Panc1 (cell line): Measurements from ENCODE around the gene SETDB1. TPM values are rescaled to one million over a fixed set of nuclear protein-coding genes. Genes with fewer than 3 reads are reported as not detected.

ENCODE experiments used
- ATAC-seq: fragments of 200-7000 bp; cut with Tn5 transposase; 2 replicates; pipeline ENCODE4 v1.9.1; 2020; ENCODE audit warnings: mild to moderate bottlenecking, moderate library complexity
- BruUV-seq: library from RNA; stranded (reverse); fragments of 400-500 nt; replicated peaks from 2 replicates; lab custom pipeline; 2021; lab: Mats Ljungman, UMichigan
- CTCF ChIA-PET: fragments of 300-600 bp; sonication (Branson Sonifier 250); formaldehyde crosslinking; loops from one replicate; lab custom pipeline; 2022; ENCODE audit warnings: antibody characterized with exemption; lab: Charles Lee
- POLR2A ChIA-PET: fragments of 300-600 bp; sonication (Branson Sonifier 250); formaldehyde crosslinking; loops from one replicate; lab custom pipeline; 2022; ENCODE audit warnings: antibody characterized with exemption; lab: Charles Lee
- DNase-seq: peaks from one replicate; pipeline ENCODE4 v3.0.0-alpha.2; 2010; ENCODE audit warnings: low read depth, low spot score
- H3K27ac ChIP-seq: 2 replicates; pipeline ENCODE4 v1.5.1; 2011; ENCODE audit warnings: mild to moderate bottlenecking, low read length, inconsistent platforms
- H3K27me3 ChIP-seq: fragments of 200-500 bp; sonication (Bioruptor generic); 2 replicates; pipeline ENCODE4 v1.6.0; 2014; ENCODE audit warnings: low read length, inconsistent platforms; ENCODE audit not compliant: control insufficient read depth, insufficient read depth
- H3K36me3 ChIP-seq: fragments of 200-500 bp; sonication (Bioruptor generic); 2 replicates; pipeline ENCODE4 v1.5.1; 2014; ENCODE audit warnings: inconsistent platforms, mild to moderate bottlenecking, low read length, moderate library complexity; ENCODE audit not compliant: control insufficient read depth, insufficient read depth
- H3K4me1 ChIP-seq: 2 replicates; pipeline ENCODE4 v1.5.1; 2011; ENCODE audit warnings: inconsistent platforms, mild to moderate bottlenecking, low read length, moderate library complexity; ENCODE audit not compliant: control insufficient read depth, insufficient read depth
- H3K4me3 ChIP-seq, 2 experiments: 2 replicates each; pipeline ENCODE4 v1.5.1; 2011 to 2012; ENCODE audit warnings: low read depth in 2 of 2, low read length in 2 of 2, mild to moderate bottlenecking in 2 of 2, inconsistent platforms in 1 of 2, moderate library complexity in 1 of 2
- H3K9me3 ChIP-seq: fragments of 200-500 bp; sonication (Bioruptor generic); 2 replicates; pipeline ENCODE4 v1.5.1; 2014; ENCODE audit warnings: low read depth, mild to moderate bottlenecking, inconsistent platforms, low read length, moderate library complexity; ENCODE audit not compliant: control insufficient read depth, insufficient read depth
- CTCF ChIP-seq: fragments of 450-650 bp; IDR thresholded peaks from 2 replicates; pipeline ENCODE4 v1.5.1; 2017; ENCODE audit warnings: mild to moderate bottlenecking
- POLR2AphosphoS5 ChIP-seq: IDR thresholded peaks from 2 replicates; pipeline ENCODE4 v1.6.1; 2012; ENCODE audit warnings: mild to moderate bottlenecking, low read depth, low read length, moderate library complexity
- REST ChIP-seq, 2 experiments: IDR thresholded peaks; 2 replicates each; pipeline ENCODE4 v1.6.1; 2011 to 2012; ENCODE audit warnings: low read depth in 2 of 2, control low read depth in 1 of 2, low read length in 1 of 2, mild to moderate bottlenecking in 1 of 2, moderate library complexity in 1 of 2; ENCODE audit not compliant: insufficient read depth in 1 of 2
- SIN3A ChIP-seq: IDR thresholded peaks from 2 replicates; pipeline ENCODE4 v1.6.1; 2012; ENCODE audit warnings: low read depth, mild to moderate bottlenecking, low read length, moderate library complexity, borderline replicate concordance; ENCODE audit not compliant: insufficient read depth
- TCF7L2 ChIP-seq: IDR thresholded peaks from 2 replicates; pipeline ENCODE4 v1.6.1; 2011; ENCODE audit warnings: mild to moderate bottlenecking, low read depth, low read length, inconsistent platforms
- in situ Hi-C: cut with HindIII; loops from 2 replicates; pipeline ENCODE4 v1.10.0; 2016; ENCODE audit warnings: low sequenced_read_pairs, low pct_unique_long_range_greater_than_20kb
- intact Hi-C: fragments of 100-400 bp; cut with micrococcal nuclease; formaldehyde crosslinking; loops from one replicate; pipeline ENCODE4 v1.10.0; 2022; ENCODE audit not compliant: unreplicated experiment
- total RNA-seq: library from RNA; stranded (reverse); gene quantifications from one replicate; pipeline ENCODE4 v1.2.1, GENCODE V29; 2021; ENCODE audit not compliant: unreplicated experiment

SETDB1 gene
- total RNA-seq, 1 experiment from 2014 or later = 43.3 TPM

- intact Hi-C loops (no loop called here), in situ Hi-C loops (no loop called here)
- no peak for TF ChIP-seq POLR2AphosphoS5
- no peak for TF ChIP-seq CTCF
- no peak for TF ChIP-seq TCF7L2
- no peak for TF ChIP-seq SIN3A
- no peak for TF ChIP-seq REST (IDR thresholded peaks at IDR 0.05; ENCODE audit: insufficient read depth in 1 of 2, low read depth in 2 of 2, low read length in 1 of 2)
- no peaks in the 10 kb centered on the region for H3K27me3 ChIP-seq
- DNase-seq (no peak), ATAC-seq (no peak)
- ChIA-PET CTCF (no interaction called here), POLR2A (no interaction called here)
- BruUV-seq = no TSS peak
- H3K36me3 ChIP-seq = no peaks in the 10 kb centered on the region
- H3K4me3 ChIP-seq = no peak overlapping the region
- H3K27ac ChIP-seq = no peak overlapping the region
- no peaks in the 10 kb centered on the region for H3K9me3 ChIP-seq
- no peaks in the 10 kb centered on the region for H3K4me1 ChIP-seq
Measured at GRCh38 chr1:150902346-150902745, 23.8 kb upstream of the SETDB1 start.

GRCh38 chr1:150902751-150903150, 23.4 kb upstream of the SETDB1 start:
- no peaks in the 10 kb centered on the region for H3K4me1 ChIP-seq
- H3K36me3 ChIP-seq = no peaks in the 10 kb centered on the region
- no TSS peak for BruUV-seq
- CTCF ChIA-PET = no interaction called here
- no peak overlapping the region for H3K4me3 ChIP-seq
- ATAC-seq (no peak), DNase-seq (no peak)
- H3K27me3 ChIP-seq = no peaks in the 10 kb centered on the region
- intact Hi-C loops (no loop called here), in situ Hi-C loops (no loop called here)
- H3K27ac ChIP-seq = no peak overlapping the region
- no peak for TF ChIP-seq REST (IDR thresholded peaks at IDR 0.05; ENCODE audit: insufficient read depth in 1 of 2, low read depth in 2 of 2, low read length in 1 of 2)
- no peak for TF ChIP-seq CTCF
- TF ChIP-seq SIN3A = no peak
- no peak for TF ChIP-seq POLR2AphosphoS5
- no peak for TF ChIP-seq TCF7L2
- POLR2A ChIA-PET = no interaction called here
- no peaks in the 10 kb centered on the region for H3K9me3 ChIP-seq
